Body of pancreas (tissue), 4 donors: ENCODE measurements around the gene NCOR2. TPM values are rescaled to one million over a fixed set of nuclear protein-coding genes. Genes with fewer than 3 reads are reported as not detected.

Experiments used
- ATAC-seq: fragments of 150-250 bp; one replicate; pipeline ENCODE4 v1.9.1; 2016
- DNase-seq, 4 donors: peaks; one replicate each; pipeline ENCODE4 v3.0.0-alpha.2; 2019
- H3K27ac ChIP-seq, 4 donors: fragments of 200-600 bp; sonication (generic); 1 replicate in 3 of 4; 2 replicates in 1 of 4; pipeline versions ENCODE4 v1.5.1 to v1.6.1; 2016 to 2019; ENCODE audit warnings: mild to moderate bottlenecking in 1 of 4, mixed read lengths in 1 of 4, moderate library complexity in 1 of 4
- H3K27me3 ChIP-seq, 2 donors: fragments of 200-600 bp; sonication (generic); one replicate each; pipeline ENCODE4 v1.6.0; 2016; ENCODE audit warnings: mild to moderate bottlenecking in 1 of 2
- H3K36me3 ChIP-seq, 2 donors: fragments of 200-600 bp; sonication (generic); replicated peaks in 1 of 2; 2 replicates each; pipeline ENCODE4 v1.5.1; 2016; ENCODE audit warnings: low read depth in 2 of 2; ENCODE audit not compliant: insufficient read depth in 1 of 2
- H3K4me1 ChIP-seq: fragments of 200-600 bp; sonication (generic); one replicate; pipeline ENCODE4 v1.6.0; 2016
- H3K4me3 ChIP-seq, 2 donors: fragments of 200-600 bp; sonication (generic); 1 replicate in 1 of 2; 2 replicates in 1 of 2; pipeline ENCODE4 v1.5.1; 2016 to 2019
- H3K9me3 ChIP-seq, 3 donors: fragments of 200-600 bp; sonication (generic); 1 replicate in 2 of 3; 2 replicates in 1 of 3; pipeline ENCODE4 v1.5.1; 2016
- POLR2A ChIP-seq, 3 donors: fragments of 450-650 bp; IDR thresholded peaks; one replicate each; pipeline ENCODE4 v1.6.1; 2016; ENCODE audit warnings: antibody characterized with exemption in 3 of 3, mild to moderate bottlenecking in 2 of 3
- WGBS, 2 donors: methylation state at CpG; one replicate each; pipeline ENCODE4 v1.1.5; 2017; 5-methylcytosine and 5-hydroxymethylcytosine counted together
- intact Hi-C: fragments of 100-400 bp; cut with DNase I; formaldehyde crosslinking; loops from one replicate; pipeline ENCODE4 v1.15.1; 2023
- total RNA-seq, 2 donors: library from RNA; depleted of rRNA; stranded (reverse); fragments of >200 nt; gene quantifications; one replicate each; pipeline ENCODE4 v1.1.0, GENCODE V29; 2016
- TF ChIP-seq, protein P1 (sequence below), 7 experiments: fragments of 450-650 bp in 4 of 7; fragments of 200-600 bp in 3 of 7; sonication (generic) in 3 of 7; IDR thresholded peaks; one replicate each; pipeline ENCODE4 v1.5.1; 2016 to 2019; ENCODE audit warnings: antibody characterized with exemption in 7 of 7

NCOR2 gene
- total RNA-seq, 2 donors from 2014 or later: 53.7 to 397 TPM

GRCh38 chr12:124545508-124546418 lies 21.6 kb downstream of the NCOR2 start:
- Histone ChIP-seq H3K9me3 (no peaks in the 10 kb centered on the region), H3K27me3 (no peaks in the 10 kb centered on the region), H3K4me1 (peaks cover 55% of the 10 kb centered on the region), H3K36me3 (no peaks in the 10 kb centered on the region), H3K27ac (no peak overlapping the region), H3K4me3 (no peak overlapping the region)
- 73 to 89% methylated on average over 13 to 26 of the region's 26 CpGs for WGBS, 2 donors
- intact Hi-C loops: no loop called here
- ATAC-seq (no peak), DNase-seq (no peak)
- no peak for TF ChIP-seq POLR2A (IDR thresholded peaks at IDR 0.05)
- TF ChIP-seq, protein P1, sequence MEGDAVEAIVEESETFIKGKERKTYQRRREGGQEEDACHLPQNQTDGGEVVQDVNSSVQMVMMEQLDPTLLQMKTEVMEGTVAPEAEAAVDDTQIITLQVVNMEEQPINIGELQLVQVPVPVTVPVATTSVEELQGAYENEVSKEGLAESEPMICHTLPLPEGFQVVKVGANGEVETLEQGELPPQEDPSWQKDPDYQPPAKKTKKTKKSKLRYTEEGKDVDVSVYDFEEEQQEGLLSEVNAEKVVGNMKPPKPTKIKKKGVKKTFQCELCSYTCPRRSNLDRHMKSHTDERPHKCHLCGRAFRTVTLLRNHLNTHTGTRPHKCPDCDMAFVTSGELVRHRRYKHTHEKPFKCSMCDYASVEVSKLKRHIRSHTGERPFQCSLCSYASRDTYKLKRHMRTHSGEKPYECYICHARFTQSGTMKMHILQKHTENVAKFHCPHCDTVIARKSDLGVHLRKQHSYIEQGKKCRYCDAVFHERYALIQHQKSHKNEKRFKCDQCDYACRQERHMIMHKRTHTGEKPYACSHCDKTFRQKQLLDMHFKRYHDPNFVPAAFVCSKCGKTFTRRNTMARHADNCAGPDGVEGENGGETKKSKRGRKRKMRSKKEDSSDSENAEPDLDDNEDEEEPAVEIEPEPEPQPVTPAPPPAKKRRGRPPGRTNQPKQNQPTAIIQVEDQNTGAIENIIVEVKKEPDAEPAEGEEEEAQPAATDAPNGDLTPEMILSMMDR (IDR thresholded peaks at IDR 0.05): no peak

GRCh38 chr12:124544983-124545382 lies 22.4 kb downstream of the NCOR2 start:
- DNase-seq (no peak), ATAC-seq (no peak)
- H3K4me1 ChIP-seq: peaks cover 47% of the 10 kb centered on the region
- 63 to 68% methylated on average over 2 to 6 of the region's 8 CpGs for WGBS, 2 donors
- intact Hi-C loops: no loop called here
- H3K27ac ChIP-seq: no peak overlapping the region
- H3K9me3 ChIP-seq: no peaks in the 10 kb centered on the region
- TF ChIP-seq POLR2A (IDR thresholded peaks at IDR 0.05): no peak
- TF ChIP-seq, protein P1 (IDR thresholded peaks at IDR 0.05): no peak
- no peaks in the 10 kb centered on the region for H3K36me3 ChIP-seq
- H3K4me3 ChIP-seq: no peak overlapping the region
- H3K27me3 ChIP-seq: no peaks in the 10 kb centered on the region

GRCh38 chr12:124544311-124544970 lies 23.0 kb downstream of the NCOR2 start:
- WGBS, 2 donors: 67 to 85% methylated on average over 8 to 16 of the region's 16 CpGs

GRCh38 chr12:124543590-124544310 lies 23.7 kb downstream of the NCOR2 start:
- Histone ChIP-seq H3K27ac (peak overlapping the region in 3 of 4 donors; percentile 19 to 65 (median 21)), H3K4me3 (no peak overlapping the region), H3K27me3 (no peaks in the 10 kb centered on the region), H3K4me1 (peaks cover 47% of the 10 kb centered on the region), H3K36me3 (no peaks in the 10 kb centered on the region), H3K9me3 (no peaks in the 10 kb centered on the region)
- ATAC-seq (peak; percentile 44), DNase-seq (peak in 1 of 4 donors; percentile 45)
- 56 to 57% methylated on average over 13 to 37 of the region's 37 CpGs for WGBS, 2 donors
- TF ChIP-seq, protein P1 (IDR thresholded peaks at IDR 0.05): no peak
- no peak for TF ChIP-seq POLR2A (IDR thresholded peaks at IDR 0.05)
- intact Hi-C loops: no loop called here

More at GRCh38 chr12:124544311-124544970, 23.0 kb downstream of the NCOR2 start:
- H3K36me3 ChIP-seq: no peaks in the 10 kb centered on the region
- no peak overlapping the region for H3K4me3 ChIP-seq
- no peak for ATAC-seq
- intact Hi-C loops: no loop called here
- peak overlapping the region in 2 of 4 donors; percentile 21 to 65 for H3K27ac ChIP-seq
- H3K27me3 ChIP-seq: no peaks in the 10 kb centered on the region
- no peak for DNase-seq
- H3K4me1 ChIP-seq: peaks cover 47% of the 10 kb centered on the region
- no peaks in the 10 kb centered on the region for H3K9me3 ChIP-seq
- TF ChIP-seq, protein P1 (IDR thresholded peaks at IDR 0.05): no peak
- TF ChIP-seq POLR2A (IDR thresholded peaks at IDR 0.05): no peak
